GM10266 (cell line): Measurements from ENCODE around the gene KCTD13.
"Not testable (repeated sequence)": the region's sequence is repeated elsewhere in the genome, so short reads cannot be mapped to it uniquely, and the experiment has no call there.

Experiments used
- DNase-seq: peaks from one replicate; pipeline ENCODE4 v3.0.0; 2012; ENCODE audit errors: extremely low spot score
- CTCF ChIP-seq: IDR thresholded peaks from 2 replicates; pipeline ENCODE4 v1.5.1; 2012; ENCODE audit warnings: mild to moderate bottlenecking, low read depth; ENCODE audit not compliant: control insufficient read depth, insufficient read depth; ENCODE audit errors: missing control alignments

Gene KCTD13

DNA sequence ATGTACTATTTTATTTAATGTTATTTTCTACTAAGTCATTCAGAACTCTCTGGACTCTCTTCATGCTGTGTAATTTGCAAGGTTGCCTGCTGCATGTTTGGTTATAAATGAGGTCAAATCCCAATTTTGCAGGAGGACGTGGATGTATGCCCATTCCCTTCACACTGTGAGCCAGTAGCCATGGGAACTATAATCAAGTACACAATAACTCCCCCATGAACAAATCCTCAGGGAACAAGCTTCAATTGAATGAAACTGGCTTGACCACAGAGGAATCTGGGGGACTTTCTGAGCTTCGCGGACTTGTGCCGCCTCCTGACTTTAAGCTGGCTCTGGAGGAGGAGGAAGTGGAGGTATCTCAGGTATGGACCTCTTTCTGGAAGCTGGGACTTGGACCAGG lies 14.6 kb upstream of the KCTD13 start:
- no peak for DNase-seq
- TF ChIP-seq CTCF, result no peak

DNA sequence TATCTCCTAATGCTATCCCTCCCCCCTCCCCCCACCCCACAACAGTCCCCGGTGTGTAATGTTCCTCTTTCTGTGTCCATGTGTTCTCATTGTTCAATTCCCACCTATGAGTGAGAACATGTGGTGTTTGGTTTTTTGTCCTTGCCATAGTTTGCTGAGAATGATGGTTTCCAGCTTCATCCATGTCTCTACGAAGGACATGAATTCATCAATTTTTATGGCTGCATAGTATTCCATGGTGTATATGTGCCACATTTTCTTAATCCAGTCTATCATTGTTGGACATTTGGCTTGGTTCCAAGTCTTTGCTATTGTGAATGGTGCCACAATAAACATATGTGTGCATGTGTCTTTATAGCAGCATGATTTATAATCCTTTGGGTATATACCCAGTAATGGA lies 5.7 kb upstream of the KCTD13 start:
- DNase-seq, result not testable (repeated sequence)

DNA sequence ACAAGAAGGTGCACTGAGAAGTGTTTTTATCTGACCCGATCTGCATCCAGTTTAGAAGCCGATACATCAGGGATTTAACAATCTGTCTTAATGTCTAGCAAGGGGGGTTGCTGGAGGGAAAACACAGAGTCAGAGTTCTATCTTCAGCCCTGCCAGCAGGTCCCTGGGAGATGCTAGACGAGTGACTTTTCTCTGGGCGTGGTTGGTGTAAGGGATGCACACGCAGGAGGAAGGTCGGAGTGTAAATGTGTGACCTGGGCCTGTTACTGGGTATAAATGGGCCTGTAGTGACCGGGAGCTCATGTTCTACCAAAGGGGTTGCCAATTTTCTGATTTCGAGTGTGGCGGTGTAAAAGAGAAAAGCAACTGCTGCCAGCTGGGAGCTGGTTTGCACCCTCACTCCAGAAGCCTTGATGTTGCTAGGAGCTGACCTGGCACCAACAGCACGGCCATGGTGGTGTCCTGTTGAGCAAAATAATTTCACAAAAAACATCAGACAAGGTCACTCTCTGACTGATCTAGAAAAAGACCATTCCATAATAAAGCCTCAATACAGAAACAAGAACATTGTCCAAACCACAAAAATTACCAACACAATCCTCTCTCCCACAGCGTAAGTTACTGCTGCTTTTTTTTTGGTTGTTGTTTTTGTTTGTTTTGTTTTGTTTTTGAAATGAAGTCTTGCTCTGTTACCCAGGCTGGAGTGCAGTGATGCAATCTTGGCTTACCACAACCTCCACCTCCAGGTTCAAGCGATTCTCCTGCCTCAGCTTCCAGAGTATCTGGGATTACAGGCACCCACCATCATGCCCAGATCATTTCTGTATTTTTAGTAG lies 1.3 kb upstream of the KCTD13 start:
- no peak for DNase-seq

DNA sequence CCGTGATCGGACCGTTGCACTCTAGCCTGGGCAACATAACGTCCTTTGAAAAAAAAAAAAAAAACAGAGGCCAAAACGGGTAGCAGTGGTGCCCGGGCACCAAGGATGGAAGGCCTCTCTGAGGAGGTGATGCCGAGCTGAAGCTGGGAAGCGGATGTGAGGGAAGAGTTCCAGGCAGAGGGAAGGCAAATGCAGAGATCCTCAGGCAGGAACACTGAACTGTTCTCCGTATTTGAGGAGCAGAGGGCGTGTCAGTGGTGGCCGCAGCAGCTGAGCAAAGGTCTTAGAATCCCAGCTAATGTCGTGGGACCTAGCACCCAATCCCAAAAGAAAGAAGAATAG lies 656 bp upstream of the KCTD13 start:
- no peak for DNase-seq
- TF ChIP-seq CTCF, result no peak

More for the DNA sequence above, 1.3 kb upstream of the KCTD13 start:
- no peak for TF ChIP-seq CTCF

DNA sequence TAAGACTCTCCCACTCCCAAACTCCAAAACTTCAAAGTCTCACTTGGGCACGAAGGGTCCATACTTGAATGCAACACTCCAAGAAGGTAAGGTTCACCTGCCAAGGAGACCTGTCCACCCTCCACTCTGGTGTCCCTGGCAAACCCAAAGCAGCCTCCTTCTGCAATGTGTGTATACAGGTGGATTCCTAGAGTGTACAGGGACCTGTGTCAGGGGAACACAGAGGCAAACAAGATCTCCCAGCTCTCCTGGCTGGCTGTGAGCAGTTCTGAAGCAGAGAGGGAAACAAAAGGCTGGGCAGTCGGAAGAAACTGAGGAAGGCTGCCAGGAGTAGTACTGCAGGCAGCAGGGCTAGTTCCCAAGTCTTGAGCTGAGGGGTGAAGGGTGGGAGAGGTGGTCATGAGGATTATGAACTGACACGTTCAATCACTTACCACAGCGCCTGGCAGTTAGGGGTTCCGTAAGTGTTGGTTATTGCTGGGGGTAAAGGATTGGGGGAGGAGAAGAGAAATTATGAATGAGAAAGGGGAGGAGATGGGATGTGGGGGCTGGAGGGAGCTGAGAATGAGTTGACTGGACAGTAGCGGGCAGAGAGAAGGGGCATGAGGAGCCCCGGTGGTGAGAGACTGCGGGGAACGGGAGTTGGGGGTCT lies 795 bp downstream of the KCTD13 start:
- TF ChIP-seq CTCF, result no peak
- DNase-seq, result no peak

DNA sequence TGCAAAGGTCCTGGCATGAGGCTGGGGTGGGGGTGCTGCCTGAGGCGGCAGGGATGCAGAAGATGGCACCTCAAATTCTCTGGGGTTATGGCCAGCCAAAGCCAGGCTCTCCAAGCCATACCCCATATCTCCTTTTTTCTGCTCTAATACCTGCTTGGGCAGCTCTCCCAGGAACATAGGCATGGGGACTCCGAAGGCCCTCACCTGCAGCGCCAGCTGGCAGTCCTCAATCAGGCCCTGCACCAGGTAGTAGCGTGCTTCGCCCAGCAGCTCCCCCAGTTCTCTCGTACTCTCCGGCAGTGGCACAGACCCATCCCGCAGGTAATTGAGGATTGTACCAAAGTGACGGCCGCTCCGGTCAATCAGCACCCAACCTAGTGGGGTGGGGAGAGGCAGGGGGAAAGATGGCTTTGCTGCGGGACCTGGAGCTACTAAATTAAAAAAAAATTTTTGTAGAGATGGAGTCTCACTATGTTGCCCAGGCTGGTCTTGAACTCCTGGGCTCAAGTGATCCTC lies 3.0 kb downstream of the KCTD13 start:
- no peak for DNase-seq
- no peak for TF ChIP-seq CTCF

DNA sequence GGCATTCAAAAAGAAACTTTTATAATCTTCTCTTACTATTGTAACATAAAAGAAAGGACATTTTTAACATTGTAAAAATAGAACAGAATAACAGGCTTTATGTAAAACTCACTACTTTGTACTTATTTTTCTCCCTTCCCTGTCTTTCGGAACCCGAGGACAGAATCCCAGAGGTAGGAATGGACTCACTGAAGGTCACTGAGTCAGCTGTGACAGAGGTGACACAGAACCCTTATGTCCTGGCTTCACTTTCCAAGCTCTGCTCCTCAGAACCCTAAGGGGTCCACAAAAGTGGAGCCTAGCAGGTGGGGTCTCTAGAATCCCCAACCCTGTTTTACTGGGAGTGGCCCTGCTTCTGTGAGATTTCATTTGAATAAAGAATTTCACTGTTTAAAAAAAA lies 3.7 kb downstream of the KCTD13 start:
- no peak for DNase-seq
- no peak for TF ChIP-seq CTCF
